NCI-H2196 (cell line): Measurements from ENCODE around the gene PBX1.

Experiments
- DNase-seq: peaks from one replicate; lab custom pipeline; 2025; ENCODE audit not compliant: unreplicated experiment; lab: John Stamatoyannopoulos, UW

PBX1 gene

DNA sequence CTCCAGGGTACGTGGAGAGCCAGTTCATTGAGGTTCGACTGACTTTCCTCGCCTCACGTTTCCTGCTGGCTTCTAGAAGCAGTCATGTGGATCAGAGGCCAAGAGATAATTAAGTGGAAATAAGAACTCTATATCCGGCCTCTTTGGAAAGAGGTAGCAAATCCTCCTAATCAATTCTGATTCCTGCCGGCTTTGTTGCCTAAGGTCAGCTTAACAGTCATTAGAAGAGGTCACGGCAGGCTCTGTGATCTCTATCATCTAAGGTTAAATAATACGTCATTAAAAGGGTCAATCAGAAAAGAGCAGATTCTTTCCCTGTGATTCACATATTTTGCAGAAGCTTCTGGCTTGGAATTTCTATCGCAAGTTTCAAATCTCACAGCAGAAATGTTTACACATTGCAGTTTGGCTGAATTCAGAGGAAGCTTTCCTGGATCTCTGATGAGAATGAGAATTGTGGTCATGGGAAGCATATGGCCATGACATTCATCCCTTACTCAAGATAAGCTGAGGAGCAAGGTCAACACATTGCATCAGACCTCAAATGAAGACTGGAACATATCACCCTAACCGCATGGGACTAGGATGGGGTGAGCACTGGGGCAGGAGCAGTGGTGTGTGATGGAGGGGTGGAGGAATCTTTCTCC is 189.4 kb downstream of the PBX1 start:
- DNase-seq = no peak

DNA sequence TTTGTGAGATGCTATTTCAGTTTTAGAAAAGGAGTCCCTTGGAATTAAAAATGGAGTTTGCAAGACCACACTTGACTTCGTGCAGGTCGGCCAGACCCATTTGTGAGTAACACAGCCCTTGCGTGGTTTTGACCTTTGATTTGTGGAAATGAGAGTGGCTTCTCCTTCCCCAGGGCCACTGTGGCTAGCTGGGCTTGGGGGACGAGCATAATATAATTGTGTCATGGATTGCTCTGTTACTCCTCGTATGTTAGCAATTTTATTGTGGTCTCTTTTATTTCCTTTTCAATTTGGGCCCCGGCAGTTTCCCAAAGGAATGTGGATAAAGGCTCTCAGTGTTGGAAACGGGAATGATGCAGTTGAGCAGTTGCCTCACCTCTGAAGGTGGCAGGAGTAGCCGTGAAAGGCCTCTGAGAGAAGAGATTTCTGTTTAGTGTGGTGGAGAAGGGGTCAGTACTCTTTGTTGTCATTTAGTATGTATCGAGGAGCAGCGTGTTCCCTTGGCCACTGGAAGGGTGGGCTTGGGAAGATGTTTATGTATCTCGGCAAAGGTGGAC is 194.6 kb downstream of the PBX1 start:
- no peak for DNase-seq

DNA sequence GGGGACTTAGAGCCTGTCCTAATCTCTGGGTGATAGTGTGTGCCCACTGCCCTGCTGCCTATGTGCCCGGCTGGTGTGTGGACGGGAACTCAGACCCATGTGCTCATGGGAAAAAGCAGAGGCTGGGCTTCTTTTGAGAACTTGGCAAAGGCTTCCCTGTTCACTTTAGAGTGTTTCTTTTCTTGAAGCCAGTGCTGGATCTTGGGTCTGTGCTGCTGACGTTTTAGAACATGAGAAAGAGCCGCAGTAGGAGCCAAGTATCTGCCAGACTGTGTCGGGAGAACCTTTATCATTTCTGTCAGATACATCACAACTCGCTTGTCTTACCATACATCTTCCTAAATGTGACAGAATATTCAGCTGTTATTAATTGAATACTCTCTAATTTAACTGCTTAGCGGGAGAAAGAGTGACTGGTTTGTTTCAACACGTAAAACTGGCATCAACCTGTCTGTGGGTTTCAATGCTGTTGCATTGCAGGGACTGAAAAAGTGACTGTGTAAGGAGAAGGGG is 195.2 kb downstream of the PBX1 start:
- DNase-seq = no peak

DNA sequence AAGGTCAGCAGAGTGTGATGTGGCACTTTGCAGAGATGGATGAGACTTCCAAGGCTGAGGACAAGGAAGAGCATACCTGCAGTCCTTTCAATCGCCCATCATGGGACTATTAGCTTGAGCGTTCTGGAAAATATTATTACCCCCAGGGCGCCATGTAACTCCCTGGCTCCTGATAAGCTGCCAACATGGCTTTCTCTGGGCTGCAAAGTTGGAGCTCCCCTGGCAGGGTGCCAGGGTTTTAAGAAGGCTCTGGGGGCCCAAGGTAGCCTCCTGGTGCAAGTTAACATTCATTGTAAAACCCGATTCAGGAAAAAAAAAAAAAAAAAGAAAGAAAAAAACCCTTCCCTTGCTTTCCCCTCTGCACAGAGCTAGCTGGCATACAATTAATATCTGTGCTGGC is 196.7 kb downstream of the PBX1 start:
- DNase-seq = no peak

DNA sequence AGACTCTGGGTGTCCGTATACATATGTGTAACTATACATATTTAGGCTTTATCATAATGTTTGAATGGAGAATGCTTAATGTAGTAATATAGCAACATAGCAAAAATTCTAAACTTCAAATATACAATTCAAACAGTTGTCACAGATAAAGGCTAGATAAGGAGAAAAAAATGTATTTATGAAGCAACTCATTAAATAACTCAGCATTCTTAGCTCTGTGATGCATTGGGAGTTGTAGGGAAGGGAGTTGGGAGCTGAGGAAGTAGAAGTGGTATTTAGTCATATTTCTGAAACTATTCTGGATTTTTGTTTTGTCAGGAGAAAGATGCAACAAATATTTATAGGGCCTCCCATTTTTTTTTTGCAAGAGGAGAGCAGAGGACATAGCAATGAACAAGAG is 197.8 kb downstream of the PBX1 start:
- DNase-seq = no peak

DNA sequence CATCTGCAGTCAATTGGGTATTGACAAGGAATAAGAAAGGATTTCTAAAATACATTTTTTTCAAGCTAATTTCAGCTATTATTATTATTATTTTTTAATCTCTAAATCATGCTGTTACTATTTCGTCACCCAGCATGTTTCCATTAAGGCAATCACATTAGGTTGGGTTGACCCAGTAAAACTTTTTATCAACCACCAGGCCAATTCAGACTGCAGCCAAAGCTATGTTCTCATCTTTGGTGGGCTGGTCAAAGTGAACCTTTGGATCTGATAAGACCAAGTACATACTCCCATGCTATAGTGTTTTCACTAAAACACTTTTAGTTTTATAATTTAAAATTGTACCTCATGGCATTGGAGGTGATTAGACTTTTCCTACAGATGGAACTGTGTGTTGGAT is 198.6 kb downstream of the PBX1 start:
- no peak for DNase-seq

DNA sequence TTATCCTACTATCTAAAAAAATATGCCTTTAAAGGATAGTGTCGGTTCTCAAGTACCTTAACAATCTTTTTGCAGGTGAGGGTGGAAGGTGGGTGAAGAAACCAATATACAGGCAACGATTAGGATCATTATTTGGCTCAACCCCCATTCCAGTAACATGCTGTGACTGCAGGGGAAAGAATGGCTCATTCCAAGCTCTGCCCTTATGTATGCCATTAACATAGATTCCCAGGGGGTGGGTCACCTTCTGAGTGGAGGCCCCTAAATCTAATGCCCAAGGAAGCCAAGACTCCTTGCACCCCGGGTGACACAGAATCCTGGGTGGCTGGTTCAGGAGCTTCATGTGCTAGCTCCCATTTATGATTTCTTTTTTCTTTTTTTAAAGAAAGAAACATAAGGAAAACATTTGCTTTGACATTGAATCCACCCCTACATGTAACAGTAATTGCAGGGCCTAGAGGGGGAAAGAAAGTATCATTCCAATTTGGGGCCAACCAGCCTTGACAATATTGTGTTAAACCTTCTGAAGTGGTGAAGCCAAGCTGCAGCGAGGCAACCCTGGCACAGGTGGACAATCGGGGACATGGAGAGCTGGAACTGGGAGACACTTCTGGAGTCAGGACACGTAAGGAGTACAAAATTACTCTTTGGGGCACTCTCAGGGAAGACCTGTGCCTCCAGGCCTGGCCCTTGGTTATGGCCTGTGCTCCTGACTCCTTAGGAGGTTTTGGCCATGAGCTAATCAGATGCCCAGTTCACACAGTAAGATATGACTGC is 200.3 kb downstream of the PBX1 start:
- DNase-seq = no peak

DNA sequence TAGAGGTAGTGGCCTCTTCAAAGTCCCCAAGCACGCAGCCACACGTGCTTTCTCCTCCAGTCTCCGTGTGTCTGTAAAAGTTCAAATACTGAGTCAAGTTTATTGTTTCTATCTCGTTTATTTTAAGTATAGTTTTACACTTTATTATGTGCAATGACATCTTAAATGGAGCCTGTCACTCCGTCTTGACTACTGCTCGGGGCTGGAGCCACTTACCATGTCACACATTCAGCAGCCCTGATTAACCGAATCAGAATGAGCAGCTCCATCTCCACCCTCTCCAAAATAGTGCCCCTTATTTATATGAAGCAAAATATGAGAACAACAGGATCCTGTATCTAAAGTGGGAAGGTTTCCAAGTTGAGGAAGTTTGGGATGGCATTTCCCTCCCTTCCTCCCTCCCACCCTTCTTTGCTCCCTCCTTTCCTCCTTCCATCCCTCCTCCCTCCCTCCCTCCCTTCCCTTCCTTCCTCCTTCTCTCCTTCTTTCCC is 201.0 kb downstream of the PBX1 start:
- DNase-seq = no peak

DNA sequence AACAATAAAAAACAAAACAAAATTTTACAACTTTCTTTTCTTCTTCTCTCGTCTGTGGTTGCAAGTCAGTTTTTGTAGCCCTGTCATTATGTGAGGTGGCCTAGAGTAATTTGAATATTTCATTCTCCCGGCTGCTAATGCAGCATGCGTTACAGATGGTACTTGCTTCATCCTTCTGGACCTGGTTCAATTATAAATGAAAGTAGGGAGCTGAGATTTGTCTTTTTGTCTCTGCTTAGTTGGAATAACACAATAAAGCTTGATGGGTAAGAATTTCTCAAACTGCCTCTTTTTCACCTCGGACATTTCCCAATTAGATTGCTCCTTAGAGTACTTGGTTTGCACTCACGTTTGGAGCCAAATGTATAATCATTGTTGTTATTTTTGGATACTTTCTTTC is 201.6 kb downstream of the PBX1 start:
- no peak for DNase-seq

DNA sequence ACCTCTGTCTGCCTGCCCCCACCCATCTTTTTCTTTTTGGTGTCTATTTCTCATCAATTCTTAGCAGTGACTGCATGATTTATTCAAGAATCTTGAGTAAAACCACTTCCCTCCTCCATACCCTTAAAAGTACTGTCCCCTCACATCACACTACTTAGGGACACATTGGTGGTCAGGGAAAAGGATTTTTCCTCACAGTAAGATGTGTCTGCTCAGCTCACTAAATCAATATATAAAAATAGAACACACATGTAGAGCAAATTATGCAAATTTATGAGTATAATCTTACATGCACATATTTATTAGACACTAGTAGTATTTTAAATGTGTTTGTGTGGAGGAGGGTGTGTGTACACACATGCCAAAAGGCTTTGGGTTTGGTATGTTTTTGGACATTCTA is 202.0 kb downstream of the PBX1 start:
- no peak for DNase-seq

DNA sequence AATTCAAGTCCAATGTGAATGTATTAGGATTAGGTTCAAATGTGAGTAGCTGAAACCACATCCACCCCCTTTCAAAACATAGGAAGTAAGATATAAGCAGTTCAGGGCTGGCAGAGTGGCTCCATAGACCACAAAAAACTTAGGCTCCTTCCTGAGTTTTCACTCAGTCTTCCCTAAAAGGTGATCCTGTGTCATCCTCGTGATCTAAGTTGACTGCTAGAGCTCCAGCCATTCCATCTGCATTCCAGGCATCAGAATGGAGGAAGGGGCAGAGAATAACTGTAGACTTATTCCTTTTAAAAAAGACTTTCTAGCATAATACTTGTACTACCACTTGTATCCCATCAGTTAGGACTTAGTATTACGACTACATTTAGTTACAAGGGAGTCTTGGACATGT is 204.1 kb downstream of the PBX1 start:
- no peak for DNase-seq

DNA sequence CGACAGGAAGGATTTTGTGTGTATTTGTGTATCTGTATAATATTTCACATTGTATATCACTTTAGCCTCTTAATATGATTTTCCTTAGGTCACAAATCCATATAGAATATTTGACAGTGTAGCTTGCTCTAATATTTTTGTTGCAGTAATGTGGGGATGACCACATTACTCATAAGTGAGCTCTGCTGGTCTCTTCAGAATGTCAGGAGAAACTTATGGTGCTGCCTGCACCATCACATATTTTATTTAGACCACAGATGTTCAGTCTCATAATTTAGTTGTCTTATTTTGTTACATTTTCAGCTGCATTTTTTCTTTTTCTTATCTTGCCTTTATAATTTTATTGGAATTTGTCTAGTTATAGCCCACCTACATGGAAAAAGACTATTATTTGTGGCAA is 205.3 kb downstream of the PBX1 start:
- no peak for DNase-seq

DNA sequence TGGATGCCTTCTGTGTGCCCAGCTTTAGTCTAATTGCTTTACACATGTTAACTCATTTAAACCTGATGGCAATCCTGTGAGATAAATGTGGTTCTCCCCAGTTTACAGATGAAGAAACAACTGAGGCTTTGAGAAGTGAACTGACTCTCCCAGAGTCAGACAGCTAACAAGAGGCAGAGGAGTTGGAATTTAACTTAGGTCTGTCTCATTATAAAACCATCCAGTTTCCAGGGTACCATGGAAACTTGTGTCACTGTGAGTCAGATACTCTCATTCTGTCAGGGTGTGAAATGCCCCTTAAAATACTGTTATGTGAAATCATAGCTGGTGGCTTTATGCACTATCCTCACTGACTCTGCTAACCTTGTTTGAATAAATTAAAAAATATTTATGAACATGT is 206.6 kb downstream of the PBX1 start:
- no peak for DNase-seq

DNA sequence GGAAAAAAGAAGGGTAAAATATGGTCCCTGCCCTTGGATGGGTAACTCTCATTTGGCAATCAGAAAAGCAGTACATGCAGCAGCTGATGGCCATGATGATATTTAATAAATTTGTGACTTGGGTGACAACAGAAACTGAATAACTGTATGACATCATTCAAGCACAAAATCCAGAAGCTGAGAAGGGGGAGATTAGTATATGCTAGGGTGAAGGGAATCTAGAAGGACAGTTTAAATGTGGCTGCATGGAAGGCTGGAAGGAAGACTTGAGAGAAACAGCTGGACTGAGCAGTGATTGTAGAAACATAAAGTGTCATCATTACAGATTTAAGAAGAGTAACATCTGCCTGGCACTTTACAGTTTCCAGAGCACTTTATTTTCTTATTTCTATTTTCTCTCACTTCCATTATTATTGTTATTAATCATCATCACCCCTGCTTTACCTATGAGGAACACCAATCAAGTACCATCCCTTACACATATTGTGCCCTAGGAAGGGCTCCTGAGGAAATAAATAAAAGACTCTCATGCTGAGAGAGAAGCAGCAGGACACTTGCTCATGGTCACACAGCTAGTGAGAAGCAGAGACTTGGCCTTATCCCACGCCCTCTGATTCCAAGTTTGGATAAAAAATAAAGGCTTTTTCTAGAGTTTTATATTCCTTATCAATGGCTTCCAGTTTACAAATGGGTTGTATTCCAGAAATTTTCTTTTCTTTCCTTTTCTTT is 207.2 kb downstream of the PBX1 start:
- no peak for DNase-seq

DNA sequence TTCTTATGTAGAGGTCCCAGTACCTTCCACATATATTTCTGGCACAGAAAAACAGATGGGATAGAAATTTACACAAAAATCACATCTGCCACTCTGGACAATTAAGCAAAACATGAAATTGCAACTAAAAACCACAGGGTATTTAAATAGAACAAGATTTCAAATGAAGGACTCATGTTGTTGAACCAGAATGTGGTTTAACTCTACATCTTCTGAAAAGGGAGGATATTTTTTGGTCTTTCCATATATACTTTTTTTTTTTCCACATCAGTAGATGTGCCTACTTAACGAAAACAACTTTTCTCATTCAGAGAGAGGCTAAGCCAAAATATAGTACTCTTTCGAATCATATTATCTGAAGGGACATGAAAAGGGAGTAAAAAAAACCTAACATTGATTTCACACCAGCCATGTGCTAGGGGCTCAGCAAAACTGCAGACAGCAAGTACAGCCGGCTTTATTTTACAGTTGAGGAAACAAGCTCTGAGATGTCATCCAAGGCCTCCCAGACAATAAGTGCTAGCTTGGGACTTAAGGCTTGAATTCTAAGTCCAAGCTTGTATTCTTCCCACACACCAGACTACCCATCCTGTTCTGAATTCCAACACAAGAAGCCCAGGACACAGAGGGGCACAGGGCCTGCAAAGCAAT is 208.9 kb downstream of the PBX1 start:
- no peak for DNase-seq

DNA sequence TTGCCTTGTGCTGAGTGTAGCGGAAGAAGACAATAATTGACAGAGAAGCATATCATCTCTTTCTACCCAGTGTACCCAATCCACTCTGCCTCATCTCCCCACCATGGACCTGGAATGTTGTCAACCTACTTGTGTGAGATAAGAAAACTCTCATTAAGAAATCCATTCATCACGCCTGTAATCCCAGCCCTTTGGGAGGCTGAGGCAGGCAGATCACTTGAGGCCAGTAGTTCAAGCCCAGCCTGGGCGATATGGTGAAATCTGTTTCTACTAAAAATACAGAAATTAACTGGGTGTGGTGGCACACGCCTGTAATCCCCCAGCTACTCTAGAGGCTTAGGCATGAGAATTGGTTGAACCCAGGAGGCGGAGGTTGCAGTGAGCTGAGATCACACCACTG is 209.6 kb downstream of the PBX1 start:
- DNase-seq = no peak

DNA sequence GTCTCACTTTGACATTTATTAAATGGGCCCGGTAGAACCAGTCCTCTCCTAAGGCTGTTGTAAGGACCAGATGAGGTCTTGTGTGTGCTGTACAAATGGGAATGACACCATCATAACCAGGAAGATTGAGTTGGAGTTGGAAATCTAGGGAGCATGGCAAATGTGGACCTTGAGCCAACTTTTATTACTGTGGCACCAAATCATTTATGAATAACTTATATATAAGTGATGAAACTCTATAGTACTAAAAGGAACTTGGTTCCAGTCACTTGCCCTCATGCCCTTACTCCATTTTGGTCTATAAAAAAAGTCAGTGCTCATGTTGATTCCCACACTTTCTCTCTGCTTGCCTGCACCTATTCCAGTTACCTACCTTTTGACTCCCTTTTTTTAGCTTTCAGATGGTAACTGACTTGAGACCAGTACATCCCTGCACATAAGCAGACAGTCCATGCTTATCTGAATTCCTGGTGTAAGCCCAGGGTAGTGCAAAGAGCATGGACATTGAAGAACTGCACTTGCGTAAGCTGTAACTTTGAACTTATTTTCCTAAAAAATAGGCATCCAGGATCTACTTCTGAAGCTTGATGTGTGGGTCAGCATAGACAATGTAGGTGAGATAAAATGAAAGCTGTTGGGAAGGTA is 210.6 kb downstream of the PBX1 start:
- no peak for DNase-seq

DNA sequence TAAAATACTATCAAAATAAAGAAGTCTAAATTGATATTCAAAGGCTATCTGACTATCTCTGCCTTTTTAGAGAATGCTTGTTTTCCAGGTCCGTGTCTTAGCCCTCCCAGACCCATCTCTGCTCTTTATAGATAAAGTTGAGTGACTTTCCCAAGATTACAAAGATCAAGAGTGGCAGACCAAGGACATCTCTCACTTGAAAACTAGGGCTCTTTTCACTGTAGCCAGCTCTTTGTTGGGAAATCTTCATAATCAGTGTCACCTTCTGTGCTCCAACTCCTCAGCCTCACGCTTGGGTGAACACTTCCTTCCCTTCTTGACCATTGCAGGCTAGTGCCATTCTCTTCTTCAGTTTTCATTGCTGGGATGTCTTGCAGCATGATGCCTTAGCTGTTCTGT is 211.1 kb downstream of the PBX1 start:
- DNase-seq = no peak

DNA sequence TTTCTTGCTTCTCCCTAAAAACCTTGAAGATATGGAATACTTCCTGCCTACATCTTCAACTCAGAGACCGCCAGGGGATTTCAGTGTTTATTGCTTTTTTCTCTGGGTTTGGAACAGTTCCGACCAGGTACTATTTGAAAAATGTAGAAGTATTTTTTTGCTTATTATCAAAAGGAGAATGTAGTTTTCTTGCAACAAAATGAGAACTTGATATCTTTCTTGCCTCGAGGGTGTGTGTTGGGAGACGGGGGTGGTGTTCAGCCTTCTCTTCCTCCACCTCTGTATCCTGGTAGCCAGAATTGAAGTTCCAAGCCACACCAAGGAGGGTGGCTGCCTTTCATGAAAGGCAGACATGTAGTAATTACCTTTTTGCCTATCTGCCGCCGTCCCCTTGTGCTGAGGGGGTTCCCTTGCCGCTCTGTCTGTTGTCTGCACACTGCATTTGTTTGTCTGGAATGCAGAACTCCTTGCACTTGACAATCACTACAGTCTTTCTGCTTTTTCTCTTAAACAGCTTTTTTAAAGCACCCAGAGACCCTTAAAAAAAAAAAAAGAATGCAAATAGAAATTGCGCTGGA is 212.1 kb downstream of the PBX1 start:
- no peak for DNase-seq
